NCI-H1092 (cell line): Measurements from ENCODE around the gene NDFIP2.

Source experiments
- DNase-seq: peaks from one replicate; lab custom pipeline; 2025; lab: John Stamatoyannopoulos, UW

Gene NDFIP2, protein sequence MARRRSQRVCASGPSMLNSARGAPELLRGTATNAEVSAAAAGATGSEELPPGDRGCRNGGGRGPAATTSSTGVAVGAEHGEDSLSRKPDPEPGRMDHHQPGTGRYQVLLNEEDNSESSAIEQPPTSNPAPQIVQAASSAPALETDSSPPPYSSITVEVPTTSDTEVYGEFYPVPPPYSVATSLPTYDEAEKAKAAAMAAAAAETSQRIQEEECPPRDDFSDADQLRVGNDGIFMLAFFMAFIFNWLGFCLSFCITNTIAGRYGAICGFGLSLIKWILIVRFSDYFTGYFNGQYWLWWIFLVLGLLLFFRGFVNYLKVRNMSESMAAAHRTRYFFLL

DNA sequence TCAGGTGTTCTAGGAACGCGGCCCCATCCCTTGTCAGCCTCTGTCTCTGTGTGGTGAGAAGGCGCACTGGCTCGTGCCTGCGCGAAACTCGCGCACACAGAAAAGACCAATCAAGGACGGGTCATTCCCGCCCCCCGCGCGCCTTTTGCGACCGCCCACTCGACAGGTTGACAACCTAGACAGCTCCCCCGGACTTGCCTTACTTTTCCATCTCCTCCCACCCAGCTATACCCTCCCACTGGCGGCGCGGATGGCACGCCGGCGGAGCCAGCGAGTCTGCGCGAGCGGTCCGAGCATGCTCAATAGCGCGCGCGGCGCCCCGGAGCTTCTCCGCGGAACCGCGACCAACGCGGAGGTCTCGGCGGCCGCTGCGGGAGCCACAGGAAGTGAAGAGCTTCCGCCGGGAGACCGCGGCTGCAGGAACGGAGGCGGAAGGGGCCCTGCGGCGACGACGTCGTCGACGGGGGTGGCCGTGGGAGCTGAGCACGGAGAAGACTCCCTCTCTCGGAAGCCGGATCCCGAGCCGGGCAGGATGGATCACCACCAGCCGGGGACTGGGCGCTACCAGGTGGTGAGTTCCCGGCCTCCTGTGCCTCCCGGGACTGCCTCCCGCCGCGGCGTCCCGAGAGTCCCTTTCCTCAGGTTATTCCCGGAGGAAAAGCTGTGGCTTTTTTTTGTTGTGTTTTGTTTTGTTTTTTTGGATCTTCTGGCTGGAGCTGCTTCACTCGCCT, at the start of gene NDFIP2:
Gene NDFIP2 (plus strand): TSS at position 202 of the 731 bp plus-strand sequence. CDS start 49 bp downstream, at position 251.
- peak; percentile 85 for DNase-seq

DNA sequence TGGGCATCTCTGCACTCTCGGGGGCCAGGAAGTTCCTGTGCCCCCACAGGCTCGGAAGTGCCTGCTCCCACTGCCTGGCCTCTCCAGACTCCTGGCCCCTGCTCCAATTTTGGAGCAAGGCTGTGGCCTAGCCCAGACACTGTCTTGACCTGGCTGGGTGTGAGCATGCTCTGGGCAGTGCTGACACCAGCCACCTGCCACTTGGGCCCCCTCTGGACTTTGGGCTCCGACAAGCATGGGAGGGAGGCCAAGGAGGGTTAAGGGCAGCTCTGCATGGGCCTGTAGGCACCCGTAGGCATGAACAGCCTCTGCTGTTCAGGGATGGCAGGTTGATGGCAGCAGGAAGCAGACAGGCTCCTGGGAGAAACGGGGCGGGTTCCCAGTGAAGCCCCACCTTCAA, 48.9 kb upstream of the NDFIP2 start:
- no peak for DNase-seq

DNA sequence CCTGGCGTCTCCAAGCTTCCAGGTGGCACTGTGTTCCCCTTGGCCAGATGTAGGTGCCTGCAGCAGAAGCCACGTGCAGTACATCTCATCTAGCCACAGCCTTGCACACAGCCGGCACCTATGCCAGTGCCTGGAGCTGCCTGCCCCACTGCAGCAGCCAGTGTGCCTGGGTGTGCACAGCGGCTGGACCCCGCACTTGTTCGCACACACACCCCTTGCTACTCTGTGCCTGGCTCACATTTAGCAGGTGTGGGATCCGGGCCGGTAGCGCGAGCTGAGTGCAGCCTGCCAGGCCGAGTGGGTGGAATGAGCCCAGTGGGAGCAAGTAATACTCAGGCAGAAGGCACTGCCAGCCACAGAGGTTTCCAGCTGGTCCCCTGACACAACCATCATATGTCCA, 48.0 kb upstream of the NDFIP2 start:
- no peak for DNase-seq

DNA sequence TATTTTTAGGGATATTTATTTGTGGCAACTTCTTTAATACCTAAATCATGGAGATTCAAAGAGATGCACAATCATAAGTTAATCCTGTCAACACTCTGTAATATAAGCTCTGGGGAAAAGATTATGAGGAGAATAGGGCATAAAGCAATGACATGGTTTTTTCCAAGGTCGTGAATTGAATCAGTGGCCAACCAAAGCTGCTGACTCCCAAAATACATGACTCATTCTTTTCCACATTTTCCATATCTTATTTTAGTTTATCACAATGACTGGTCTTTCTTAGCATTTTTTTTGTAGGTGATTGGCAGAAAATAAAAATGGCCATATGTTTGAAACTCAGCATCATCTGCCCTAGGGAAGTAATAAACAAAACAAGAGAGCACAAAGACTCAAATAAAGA, 46.4 kb upstream of the NDFIP2 start:
- DNase-seq, result no peak

DNA sequence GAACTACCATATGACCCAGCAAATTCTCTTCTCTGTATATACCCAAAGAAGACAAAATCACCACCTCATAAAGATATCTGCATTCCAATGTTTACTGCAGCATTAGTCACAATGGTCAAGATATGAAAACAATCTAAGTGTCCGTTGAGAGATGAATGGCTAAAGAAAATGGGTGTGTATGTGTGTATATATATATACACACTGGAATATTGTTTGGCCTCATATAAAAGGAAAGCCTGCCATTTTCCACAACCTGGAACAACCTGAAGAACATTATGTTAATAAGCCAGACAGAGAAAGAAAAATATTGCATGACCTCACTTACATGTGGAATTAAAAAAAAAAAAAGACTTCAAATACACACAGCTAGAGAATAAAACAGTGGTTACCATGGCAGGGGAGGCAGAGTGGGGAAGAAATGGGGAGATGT, 45.4 kb upstream of the NDFIP2 start:
- DNase-seq, result no peak

DNA sequence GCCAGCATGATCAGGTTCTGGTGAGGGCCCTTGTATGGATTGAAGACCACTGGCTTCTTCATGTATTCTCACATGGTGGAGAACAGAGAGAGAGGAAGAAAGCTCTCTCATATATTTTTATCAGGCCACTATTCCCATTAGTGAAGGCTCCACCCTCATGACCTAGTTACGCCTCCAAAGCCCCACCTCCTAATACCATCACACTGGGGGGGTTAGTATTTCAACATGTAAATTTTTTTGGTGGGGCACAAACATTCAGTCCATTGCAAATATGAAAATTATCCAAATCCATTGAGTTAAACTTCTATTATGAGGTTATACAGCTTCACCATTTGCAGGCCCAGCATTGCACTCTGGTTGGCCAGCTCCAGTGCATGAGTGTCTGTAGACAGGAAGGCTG, 41.7 kb upstream of the NDFIP2 start:
- DNase-seq, result no peak

DNA sequence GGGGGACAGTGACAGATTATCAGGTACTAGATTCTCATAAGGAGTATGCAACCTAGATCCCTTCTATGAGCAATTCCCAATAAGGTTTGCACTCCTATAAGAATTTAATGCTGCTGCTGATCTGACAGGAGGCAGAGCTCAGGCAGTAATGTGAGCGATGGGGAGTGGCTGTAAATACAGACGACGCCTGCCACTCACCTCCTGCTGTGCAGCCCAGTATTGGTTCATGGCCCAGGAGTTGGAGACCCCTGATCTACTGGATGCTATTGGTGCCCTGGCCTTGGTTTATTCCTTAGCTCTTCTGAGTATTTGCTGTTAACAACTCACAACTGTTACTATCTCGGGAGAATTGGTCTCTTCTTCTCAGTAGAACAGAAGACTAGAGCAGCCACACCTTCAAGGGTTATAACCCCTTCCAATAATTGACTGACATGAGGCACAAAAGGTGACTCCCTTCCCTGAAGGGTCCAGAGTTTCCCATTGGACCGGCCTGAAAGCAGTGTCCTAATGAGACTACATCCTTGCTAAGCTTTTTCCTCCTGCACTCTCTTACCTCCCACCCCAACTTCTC, 39.9 kb upstream of the NDFIP2 start:
- DNase-seq, result no peak

DNA sequence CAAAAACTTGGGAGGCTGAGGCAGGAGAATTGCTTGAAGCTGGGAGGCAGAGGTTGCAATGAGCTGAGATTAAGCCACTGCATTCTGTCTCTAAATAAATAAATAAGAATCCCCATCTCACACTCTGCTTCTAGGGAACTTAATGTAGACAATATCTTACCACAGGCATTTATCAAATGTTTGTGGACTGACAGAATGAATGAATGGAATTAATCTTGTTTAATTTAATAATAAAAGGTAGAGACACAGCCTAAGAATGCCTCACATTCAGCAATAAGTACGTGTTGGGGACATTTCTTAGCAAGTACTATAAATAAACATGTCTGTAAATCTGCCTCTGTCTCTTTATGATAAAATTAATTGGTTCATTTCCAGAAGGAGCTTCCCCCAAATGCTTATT, 38.7 kb upstream of the NDFIP2 start:
- no peak for DNase-seq

DNA sequence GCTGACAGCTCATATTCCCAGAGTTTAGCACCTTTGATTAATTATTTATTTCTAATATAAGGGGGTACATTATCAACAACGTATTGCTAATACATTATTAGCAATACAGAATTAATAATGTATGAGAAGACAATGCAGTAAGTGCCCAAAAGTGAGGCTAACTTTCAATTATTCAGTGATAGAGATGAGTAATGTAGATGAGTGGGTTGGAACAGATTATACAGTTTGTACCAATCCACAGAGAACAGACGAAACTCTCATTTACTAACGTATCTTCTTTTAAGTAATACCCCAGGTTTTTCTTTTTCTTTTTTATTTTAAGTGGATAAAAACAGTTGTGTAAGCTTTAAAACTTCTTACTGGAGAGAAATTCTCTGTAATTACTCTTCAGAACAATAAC, 38.2 kb upstream of the NDFIP2 start:
- DNase-seq, result no peak

DNA sequence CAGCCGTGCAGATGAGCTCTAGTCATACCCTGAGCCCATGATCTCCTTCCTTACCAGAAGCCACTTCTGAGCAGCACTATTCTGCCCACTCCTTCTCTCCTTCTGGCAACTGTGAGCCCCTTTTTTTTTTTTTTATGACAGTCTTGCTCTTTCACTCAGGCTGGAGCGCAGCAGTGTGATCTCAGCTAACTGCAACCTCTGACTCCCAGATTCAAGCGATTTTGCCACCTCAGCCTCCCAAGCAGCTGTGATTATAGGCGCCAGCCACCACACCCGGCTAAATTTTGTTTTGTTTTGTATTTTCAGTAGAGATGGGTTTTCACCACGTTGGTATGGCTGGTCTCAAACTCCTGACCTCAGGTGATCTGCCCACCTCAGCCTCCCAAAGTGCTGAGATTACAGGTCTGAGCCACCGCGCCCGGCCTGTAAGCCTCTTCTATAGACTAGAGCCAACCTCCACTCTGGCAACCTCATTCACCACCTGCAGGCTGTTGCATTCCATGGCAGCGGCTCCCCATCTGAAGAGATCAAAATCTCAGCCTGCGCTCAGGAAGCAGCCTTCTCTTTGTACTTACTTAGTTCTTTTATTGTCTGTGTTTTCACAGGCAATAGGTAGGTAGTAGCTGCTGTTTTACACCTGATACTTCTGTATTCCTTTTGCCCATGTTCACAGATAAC, 34.8 kb upstream of the NDFIP2 start:
- DNase-seq, result no peak

DNA sequence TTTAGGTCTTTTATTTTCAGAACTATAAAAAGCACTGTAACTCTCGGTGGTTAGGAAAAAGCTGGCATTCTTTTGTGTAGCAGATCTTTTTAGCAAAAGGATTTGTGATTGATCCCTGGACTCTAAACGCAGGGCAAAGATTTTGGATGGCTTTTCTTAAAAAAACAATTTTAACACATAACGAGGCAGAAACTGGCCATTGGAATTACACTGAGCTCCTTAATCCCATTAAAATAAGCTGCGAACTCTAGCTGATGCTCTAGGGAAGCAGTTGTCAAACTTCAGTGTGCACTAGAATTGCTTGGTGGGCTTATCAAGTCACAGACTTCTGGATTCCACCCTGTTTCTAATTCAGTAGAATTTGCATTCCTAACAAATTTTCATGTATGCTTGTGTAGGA, 33.8 kb upstream of the NDFIP2 start:
- no peak for DNase-seq

DNA sequence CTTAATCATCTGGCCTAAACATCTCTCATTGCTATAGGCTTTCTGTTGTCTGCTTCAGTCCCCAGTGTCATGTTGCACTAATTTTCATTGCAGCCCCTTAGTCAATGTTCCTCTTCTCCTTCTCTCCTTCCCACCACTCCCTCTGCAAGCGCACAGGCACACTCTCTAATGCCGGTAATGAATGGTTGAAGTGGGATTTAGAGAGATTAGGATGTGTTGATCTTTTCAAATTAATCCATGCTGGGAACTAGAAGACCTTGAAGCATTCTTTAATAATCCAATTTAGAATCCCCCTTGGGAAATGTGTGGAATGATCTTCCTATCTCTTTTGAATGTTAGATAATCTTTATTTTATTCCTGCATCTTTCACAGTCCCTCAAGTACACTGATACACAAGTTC, 33.2 kb upstream of the NDFIP2 start:
- DNase-seq, result no peak

DNA sequence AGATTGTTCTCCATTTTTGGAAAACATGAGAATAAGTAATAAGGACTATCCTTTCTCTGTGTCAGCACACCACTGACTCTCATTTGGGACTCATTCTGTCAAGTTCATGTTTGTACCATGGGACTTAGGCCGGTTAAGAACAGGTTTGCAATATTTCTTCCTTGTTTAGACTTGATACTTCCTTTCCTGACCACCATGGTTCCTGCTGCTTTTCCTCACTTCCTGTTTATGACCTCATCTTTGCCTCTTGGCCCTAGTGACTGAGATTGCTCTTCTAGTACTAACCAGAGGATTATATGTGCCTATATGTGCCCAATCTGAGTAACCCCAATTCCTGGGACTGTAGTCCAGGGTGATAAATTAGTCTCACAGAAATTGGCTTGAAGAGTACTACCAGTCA, 32.5 kb upstream of the NDFIP2 start:
- DNase-seq, result no peak

DNA sequence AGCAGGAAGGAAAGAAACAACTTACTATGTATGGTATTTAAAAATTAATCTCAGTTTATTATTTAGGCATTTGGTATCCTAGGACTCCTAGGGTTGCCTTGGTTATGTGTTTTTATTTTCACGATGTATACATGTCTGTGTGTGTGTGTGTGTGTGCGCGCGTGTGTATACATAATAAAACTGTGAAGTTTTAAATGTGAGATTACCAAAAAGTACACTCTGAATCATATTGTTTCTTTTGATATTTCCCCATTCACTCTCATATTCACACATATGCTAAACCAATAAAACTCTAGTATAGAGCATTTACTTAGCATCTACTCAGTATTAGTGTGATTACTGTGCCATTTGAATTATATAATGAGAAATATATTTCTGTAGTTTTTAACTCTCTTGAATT, 30.8 kb upstream of the NDFIP2 start:
- no peak for DNase-seq

DNA sequence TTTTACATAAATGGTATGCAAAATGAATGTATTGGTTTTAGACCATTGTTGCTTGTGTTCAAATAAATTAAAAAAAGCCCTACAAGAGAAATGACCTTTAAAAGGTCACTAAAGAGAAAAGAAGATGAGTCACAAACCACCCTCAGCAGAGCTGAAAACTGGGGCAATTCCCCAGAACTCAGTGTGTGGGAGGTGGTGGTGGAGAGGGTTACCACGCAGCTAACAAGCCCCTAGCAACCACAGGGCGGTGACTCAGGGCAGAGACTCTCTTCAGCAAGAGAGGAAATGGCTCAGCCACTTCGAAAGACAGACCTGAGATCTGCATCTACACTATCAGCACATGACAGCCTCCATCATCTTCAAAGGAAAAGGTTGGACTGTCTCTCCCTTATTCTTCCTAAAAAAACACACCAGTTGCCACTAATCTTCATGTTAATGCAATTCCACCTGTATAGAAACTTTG, 29.4 kb upstream of the NDFIP2 start:
- no peak for DNase-seq

DNA sequence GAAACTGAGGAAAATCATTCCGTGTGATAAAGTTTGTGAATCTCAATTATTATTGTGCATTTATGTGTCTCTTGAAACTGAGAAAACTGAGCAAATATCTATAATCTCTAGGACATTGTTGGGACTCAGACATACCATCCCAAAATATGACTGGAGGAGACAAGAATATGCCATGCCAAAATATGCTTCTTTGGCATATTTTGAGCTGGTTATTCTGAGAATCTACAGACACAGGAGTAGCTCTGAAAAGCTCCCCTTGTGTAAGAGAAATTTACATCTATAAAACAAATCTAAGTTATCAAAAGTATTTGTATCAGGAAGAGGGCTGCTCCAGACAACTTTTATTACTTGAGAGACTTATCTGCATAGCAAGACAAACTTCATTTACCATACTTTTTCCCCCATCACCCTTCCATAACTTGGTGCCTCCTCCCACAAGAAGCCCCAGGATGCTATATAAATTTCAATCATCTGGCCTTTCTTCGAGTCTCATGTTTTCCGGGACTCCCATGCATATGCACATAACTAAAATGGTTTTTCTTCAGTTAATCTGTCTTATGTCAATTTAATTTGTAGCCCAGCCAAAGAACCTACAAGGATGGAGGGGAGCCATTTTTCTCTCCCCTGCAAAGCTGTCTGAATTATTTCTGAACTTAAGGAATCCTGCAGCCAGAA, 28.6 kb upstream of the NDFIP2 start:
- no peak for DNase-seq

DNA sequence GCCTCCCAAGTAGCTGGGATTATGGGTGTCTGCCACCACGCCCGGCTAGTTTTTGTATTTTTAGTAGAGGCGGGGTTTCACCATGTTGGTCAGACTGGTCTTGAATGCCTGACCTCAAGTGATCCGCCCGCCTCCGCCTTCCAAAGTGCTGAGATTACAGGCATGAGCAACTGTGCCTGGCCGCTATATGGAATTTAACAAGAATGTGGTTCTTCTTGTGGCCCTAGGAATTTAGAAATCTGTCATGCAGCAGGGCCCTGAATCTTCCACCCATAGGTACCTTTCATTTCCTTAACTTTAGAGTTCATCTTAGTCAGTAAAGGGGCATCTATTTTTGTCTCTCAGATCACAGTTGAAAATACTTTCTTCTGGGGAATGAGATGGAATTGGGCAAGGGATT, 25.6 kb upstream of the NDFIP2 start:
- no peak for DNase-seq

DNA sequence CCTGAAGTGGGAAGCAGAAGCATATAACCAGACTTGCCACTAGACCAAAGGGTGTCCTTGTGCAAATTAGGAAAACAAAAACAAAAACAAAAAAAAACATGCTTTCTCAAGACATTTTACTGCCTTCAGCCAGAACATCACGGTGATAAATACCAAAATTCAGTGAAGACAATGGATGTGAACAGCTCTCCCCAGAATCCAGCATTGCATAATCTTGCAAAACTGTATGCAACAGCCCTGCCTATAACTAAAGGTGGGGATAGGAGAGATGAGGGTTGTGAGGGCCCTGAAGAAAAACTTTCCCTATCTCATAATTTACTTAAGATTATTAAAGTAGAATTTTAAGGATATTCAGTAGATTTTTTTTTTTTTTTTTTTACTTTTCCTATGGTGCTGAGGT, 24.9 kb upstream of the NDFIP2 start:
- no peak for DNase-seq

DNA sequence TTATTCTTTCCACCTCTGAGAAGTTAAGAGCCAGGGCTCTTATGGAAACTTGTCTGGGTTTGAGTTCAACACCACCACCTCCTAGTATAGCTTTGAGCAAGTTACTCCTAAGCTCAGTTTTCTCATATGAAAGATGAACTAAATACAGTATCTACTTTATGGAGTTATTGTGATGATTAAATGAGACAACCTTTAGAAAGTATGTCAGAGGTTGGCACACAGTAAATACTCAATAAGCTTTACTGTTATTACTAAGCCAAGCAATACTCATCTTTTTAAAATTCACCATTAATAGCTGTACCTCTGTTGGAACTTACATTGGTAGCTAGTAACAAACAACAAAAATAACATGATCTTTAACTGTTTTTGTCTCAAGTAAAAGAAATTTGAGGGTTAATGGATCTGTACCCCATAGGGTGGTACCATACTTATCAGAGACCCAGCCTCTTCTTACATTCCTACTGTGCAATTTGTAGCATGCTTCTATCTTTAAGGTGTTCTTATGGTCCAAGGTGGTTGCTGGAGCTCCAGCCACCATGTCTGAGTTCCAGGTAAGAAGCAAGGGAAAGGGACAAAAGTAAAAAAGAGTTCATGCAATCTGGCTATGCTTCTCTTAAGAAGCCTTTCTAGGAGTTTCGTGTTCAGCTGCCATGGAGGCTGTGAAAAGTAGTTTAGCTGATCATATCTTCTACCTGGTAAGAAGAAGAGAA, 24.1 kb upstream of the NDFIP2 start:
- no peak for DNase-seq

DNA sequence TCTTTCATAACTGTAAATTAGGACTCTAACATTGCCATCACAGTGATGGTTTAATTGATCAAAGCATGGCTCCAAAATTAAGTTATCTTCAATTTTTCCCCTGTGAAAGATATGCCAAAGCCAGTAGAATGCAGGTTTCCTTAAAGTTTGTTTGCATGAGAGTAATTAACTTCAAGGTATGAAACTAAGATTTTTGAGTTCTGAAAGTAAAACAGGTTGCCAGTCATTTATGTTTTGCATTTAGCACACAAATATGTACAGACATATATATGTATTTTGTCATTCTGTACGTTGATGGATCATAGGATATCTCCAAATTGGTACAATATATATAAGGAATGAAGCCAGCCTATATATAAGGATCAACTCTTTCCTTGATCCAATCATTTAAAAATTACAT, 23.6 kb upstream of the NDFIP2 start:
- DNase-seq, result no peak

DNA sequence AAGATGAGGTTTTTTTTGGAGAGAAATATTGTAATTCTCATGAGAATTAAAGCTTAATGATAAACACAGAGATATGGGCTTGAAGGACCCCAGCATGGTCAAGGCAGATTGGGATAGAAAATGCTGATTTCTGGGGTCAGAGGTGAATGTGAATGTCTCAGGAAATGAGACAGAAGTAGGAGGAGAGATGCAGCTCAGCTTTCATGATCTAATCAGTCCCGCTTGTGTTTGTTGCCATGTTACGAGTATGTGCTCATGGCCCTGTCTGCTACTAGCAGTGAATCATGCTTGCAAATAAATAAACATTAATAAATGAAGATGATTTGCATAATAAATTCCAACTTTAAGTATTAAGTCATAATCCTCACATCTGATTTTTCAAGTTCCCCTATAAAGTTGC, 23.0 kb upstream of the NDFIP2 start:
- DNase-seq, result no peak
